Measurements from ENCODE around the gene TXNIP. TPM values are rescaled to one million over a fixed set of nuclear protein-coding genes. Genes with fewer than 3 reads are reported as not detected.

Gene TXNIP
- total and polyA plus RNA-seq, 2 experiments from 2014 or later = 22.8 to 29.1 TPM

DNA sequence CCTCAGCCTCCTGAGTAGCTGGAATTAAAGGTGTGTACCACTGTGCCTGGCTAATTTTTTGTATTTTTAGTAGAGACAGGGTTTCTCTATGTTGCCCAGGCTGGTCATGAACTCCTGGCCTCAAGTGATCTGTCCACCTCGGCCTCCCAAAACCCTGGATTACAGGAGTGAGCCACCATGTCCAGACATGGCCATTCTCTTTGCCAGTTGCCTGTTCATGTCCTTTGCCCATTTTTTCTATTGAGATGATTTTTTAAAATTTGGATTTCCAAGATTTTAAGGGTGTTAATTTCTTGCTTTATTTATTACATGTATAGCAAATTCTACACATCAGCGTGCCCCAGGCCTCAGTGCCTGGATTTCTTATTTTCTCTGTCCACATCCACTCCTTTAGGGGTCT lies 29.1 kb downstream of the TXNIP start:
- Histone ChIP-seq H3K27me3 (ENCODE audit: insufficient read depth) (peaks cover 22% of the 10 kb centered on the region), H3K4me1 (ENCODE audit: insufficient read depth) (peaks cover 23% of the 10 kb centered on the region), H2AFZ (no peak overlapping the region), H3K4me2 (no peak overlapping the region), H3K4me3 (no peak overlapping the region), H3F3A (replicated peaks; ENCODE audit: low read depth) (0 out of 2 replicates have a peak, but pooled peaks cover 4% of the 10 kb centered on the region), H3K27ac (ENCODE audit: low read depth) (no peak overlapping the region), H3K79me2 (replicated peaks; ENCODE audit: insufficient read depth) (no peaks in the 10 kb centered on the region), H4K20me1 (replicated peaks; ENCODE audit: insufficient read depth) (no peaks in the 10 kb centered on the region), H3K36me3 (ENCODE audit: insufficient read depth) (no peaks in the 10 kb centered on the region), H3K9me2 (ENCODE audit: insufficient read depth) (no peaks in the 10 kb centered on the region)
- Mint-ChIP-seq H3K27ac (no peak overlapping the region), H3K4me3 (no peak overlapping the region), H3K9me3 (peaks cover 7% of the 10 kb centered on the region; the same call in 2 of the 3 replicates), H3K4me1 (peaks cover 13% of the 10 kb centered on the region), H3K27me3 (ENCODE audit: insufficient read depth, low read depth, poor library complexity) (peaks cover 25% of the 10 kb centered on the region), H3K36me3 (ENCODE audit: low read depth) (peaks cover 3% of the 10 kb centered on the region; the same call in 1 of the 3 replicates)
- TF ChIP-seq, protein P1, sequence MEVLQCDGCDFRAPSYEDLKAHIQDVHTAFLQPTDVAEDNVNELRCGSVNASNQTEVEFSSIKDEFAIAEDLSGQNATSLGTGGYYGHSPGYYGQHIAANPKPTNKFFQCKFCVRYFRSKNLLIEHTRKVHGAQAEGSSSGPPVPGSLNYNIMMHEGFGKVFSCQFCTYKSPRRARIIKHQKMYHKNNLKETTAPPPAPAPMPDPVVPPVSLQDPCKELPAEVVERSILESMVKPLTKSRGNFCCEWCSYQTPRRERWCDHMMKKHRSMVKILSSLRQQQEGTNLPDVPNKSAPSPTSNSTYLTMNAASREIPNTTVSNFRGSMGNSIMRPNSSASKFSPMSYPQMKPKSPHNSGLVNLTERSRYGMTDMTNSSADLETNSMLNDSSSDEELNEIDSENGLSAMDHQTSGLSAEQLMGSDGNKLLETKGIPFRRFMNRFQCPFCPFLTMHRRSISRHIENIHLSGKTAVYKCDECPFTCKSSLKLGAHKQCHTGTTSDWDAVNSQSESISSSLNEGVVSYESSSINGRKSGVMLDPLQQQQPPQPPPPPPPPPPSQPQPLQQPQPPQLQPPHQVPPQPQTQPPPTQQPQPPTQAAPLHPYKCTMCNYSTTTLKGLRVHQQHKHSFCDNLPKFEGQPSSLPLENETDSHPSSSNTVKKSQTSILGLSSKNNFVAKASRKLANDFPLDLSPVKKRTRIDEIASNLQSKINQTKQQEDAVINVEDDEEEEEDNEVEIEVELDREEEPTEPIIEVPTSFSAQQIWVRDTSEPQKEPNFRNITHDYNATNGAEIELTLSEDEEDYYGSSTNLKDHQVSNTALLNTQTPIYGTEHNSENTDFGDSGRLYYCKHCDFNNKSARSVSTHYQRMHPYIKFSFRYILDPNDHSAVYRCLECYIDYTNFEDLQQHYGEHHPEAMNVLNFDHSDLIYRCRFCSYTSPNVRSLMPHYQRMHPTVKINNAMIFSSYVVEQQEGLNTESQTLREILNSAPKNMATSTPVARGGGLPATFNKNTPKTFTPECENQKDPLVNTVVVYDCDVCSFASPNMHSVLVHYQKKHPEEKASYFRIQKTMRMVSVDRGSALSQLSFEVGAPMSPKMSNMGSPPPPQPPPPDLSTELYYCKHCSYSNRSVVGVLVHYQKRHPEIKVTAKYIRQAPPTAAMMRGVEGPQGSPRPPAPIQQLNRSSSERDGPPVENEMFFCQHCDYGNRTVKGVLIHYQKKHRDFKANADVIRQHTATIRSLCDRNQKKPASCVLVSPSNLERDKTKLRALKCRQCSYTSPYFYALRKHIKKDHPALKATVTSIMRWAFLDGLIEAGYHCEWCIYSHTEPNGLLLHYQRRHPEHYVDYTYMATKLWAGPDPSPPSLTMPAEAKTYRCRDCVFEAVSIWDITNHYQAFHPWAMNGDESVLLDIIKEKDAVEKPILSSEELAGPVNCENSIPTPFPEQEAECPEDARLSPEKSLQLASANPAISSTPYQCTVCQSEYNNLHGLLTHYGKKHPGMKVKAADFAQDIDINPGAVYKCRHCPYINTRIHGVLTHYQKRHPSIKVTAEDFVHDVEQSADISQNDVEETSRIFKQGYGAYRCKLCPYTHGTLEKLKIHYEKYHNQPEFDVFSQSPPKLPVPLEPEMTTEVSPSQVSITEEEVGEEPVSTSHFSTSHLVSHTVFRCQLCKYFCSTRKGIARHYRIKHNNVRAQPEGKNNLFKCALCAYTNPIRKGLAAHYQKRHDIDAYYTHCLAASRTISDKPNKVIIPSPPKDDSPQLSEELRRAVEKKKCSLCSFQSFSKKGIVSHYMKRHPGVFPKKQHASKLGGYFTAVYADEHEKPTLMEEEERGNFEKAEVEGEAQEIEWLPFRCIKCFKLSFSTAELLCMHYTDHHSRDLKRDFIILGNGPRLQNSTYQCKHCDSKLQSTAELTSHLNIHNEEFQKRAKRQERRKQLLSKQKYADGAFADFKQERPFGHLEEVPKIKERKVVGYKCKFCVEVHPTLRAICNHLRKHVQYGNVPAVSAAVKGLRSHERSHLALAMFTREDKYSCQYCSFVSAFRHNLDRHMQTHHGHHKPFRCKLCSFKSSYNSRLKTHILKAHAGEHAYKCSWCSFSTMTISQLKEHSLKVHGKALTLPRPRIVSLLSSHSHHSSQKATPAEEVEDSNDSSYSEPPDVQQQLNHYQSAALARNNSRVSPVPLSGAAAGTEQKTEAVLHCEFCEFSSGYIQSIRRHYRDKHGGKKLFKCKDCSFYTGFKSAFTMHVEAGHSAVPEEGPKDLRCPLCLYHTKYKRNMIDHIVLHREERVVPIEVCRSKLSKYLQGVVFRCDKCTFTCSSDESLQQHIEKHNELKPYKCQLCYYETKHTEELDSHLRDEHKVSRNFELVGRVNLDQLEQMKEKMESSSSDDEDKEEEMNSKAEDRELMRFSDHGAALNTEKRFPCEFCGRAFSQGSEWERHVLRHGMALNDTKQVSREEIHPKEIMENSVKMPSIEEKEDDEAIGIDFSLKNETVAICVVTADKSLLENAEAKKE (CRISPR knock-in tag; IDR thresholded peaks at IDR 0.05) = no peak
- TF ChIP-seq ZNF114 (CRISPR knock-in tag; IDR thresholded peaks at IDR 0.05) (no peak), NANOG (IDR thresholded peaks at IDR 0.05; ENCODE audit: borderline replicate concordance) (no peak), POLR2AphosphoS5 (IDR thresholded peaks at IDR 0.05; ENCODE audit: low read depth) (no peak), JUNB (IDR thresholded peaks at IDR 0.05; ENCODE audit: unreplicated experiment) (no peak), STAT1 (IDR thresholded peaks at IDR 0.05; ENCODE audit: unreplicated experiment) (no peak), EZH2 (IDR thresholded peaks at IDR 0.05; ENCODE audit: low read depth, unreplicated experiment) (no peak), CREB1 (CRISPR knock-in tag; IDR thresholded peaks at IDR 0.05; ENCODE audit: low read depth) (no peak), ZNF331 (CRISPR knock-in tag; IDR thresholded peaks at IDR 0.05; ENCODE audit: low read depth) (no peak), EZH2phosphoT487 (IDR thresholded peaks at IDR 0.05; ENCODE audit: unreplicated experiment) (no peak)
- TF ChIP-seq, protein P2, sequence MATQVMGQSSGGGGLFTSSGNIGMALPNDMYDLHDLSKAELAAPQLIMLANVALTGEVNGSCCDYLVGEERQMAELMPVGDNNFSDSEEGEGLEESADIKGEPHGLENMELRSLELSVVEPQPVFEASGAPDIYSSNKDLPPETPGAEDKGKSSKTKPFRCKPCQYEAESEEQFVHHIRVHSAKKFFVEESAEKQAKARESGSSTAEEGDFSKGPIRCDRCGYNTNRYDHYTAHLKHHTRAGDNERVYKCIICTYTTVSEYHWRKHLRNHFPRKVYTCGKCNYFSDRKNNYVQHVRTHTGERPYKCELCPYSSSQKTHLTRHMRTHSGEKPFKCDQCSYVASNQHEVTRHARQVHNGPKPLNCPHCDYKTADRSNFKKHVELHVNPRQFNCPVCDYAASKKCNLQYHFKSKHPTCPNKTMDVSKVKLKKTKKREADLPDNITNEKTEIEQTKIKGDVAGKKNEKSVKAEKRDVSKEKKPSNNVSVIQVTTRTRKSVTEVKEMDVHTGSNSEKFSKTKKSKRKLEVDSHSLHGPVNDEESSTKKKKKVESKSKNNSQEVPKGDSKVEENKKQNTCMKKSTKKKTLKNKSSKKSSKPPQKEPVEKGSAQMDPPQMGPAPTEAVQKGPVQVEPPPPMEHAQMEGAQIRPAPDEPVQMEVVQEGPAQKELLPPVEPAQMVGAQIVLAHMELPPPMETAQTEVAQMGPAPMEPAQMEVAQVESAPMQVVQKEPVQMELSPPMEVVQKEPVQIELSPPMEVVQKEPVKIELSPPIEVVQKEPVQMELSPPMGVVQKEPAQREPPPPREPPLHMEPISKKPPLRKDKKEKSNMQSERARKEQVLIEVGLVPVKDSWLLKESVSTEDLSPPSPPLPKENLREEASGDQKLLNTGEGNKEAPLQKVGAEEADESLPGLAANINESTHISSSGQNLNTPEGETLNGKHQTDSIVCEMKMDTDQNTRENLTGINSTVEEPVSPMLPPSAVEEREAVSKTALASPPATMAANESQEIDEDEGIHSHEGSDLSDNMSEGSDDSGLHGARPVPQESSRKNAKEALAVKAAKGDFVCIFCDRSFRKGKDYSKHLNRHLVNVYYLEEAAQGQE (IDR thresholded peaks at IDR 0.05; ENCODE audit: unreplicated experiment) = no peak
- TF ChIP-seq, protein P3, sequence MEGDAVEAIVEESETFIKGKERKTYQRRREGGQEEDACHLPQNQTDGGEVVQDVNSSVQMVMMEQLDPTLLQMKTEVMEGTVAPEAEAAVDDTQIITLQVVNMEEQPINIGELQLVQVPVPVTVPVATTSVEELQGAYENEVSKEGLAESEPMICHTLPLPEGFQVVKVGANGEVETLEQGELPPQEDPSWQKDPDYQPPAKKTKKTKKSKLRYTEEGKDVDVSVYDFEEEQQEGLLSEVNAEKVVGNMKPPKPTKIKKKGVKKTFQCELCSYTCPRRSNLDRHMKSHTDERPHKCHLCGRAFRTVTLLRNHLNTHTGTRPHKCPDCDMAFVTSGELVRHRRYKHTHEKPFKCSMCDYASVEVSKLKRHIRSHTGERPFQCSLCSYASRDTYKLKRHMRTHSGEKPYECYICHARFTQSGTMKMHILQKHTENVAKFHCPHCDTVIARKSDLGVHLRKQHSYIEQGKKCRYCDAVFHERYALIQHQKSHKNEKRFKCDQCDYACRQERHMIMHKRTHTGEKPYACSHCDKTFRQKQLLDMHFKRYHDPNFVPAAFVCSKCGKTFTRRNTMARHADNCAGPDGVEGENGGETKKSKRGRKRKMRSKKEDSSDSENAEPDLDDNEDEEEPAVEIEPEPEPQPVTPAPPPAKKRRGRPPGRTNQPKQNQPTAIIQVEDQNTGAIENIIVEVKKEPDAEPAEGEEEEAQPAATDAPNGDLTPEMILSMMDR (conservative IDR thresholded peaks at IDR 0.05; ENCODE audit: low read depth in 2 of 2) = no peak
- TF ChIP-seq, protein P4, sequence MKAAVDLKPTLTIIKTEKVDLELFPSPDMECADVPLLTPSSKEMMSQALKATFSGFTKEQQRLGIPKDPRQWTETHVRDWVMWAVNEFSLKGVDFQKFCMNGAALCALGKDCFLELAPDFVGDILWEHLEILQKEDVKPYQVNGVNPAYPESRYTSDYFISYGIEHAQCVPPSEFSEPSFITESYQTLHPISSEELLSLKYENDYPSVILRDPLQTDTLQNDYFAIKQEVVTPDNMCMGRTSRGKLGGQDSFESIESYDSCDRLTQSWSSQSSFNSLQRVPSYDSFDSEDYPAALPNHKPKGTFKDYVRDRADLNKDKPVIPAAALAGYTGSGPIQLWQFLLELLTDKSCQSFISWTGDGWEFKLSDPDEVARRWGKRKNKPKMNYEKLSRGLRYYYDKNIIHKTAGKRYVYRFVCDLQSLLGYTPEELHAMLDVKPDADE (IDR thresholded peaks at IDR 0.05) = no peak
- ATAC-seq = no peak
- no peak for DNase-seq (ENCODE audit: low spot score)
